ENCODE measurements around the gene TSTD1. TPM values are rescaled to one million over a fixed set of nuclear protein-coding genes. Genes with fewer than 3 reads are reported as not detected.

Gene TSTD1
- total and polyA plus RNA-seq, 2 of the 8 experiments (the other 6 are each of a cell fraction or from before 2014, with no cell fraction given): 60.9 to 314 TPM

GRCh38 chr1:161020509-161021164, 18.1 kb downstream of the TSTD1 start, which contains the start of gene F11R (continued):
- TF ChIP-seq CBX5 (IDR thresholded peaks at IDR 0.05; ENCODE audit: low read depth, low read length): no peak
- no peak for TF ChIP-seq BCL11A (IDR thresholded peaks at IDR 0.05; ENCODE audit: low read depth in 2 of 2, low read length in 2 of 2)
- no peak for TF ChIP-seq GABPA (IDR thresholded peaks at IDR 0.05; ENCODE audit: borderline replicate concordance, insufficient read depth, low read length)
- TF ChIP-seq ZNF274 (IDR thresholded peaks at IDR 0.05; ENCODE audit: borderline replicate concordance, extremely low read depth, low read length): no peak
- no peak for TF ChIP-seq SP2 (IDR thresholded peaks at IDR 0.05; ENCODE audit: low read length)
- TF ChIP-seq MAX (IDR thresholded peaks at IDR 0.05): no peak; the same call in 1 of the 2 replicates
- TF ChIP-seq SP4 (IDR thresholded peaks at IDR 0.05; ENCODE audit: low read length): no peak
- no peak for TF ChIP-seq EZH2 (IDR thresholded peaks at IDR 0.05; ENCODE audit: low read depth, low read length, severe bottlenecking)
- peak; percentile 68 to 77; a peak in 2 of 4 replicates for TF ChIP-seq SIN3A (conservative IDR thresholded peaks at IDR 0.05 in 1 of 2, IDR thresholded peaks at IDR 0.05 in 1 of 2; ENCODE audit: low read depth in 1 of 2, low read length in 2 of 2)
- TF ChIP-seq JUND (IDR thresholded peaks at IDR 0.05; ENCODE audit: low read length): no peak
- TF ChIP-seq POLR2A (IDR thresholded peaks at IDR 0.05; ENCODE audit: control extremely low read depth in 1 of 2, low read depth in 2 of 2, low read length in 2 of 2): peak; percentile 58 to 95
- no peak for TF ChIP-seq TAF7 (optimal IDR thresholded peaks at IDR 0.05; ENCODE audit: borderline replicate concordance, low read depth, low read length)
- no peak for TF ChIP-seq ATF2 (IDR thresholded peaks at IDR 0.05; ENCODE audit: low read length)
- no peak for TF ChIP-seq FOSL1 (IDR thresholded peaks at IDR 0.05; ENCODE audit: insufficient read depth, low read depth, low read length)
- TF ChIP-seq TBP (IDR thresholded peaks at IDR 0.05; ENCODE audit: low read depth, low read length): 0 out of 2 replicates have a peak, but pooled peaks have one; percentile 3
- TF ChIP-seq KDM1A (IDR thresholded peaks at IDR 0.05; ENCODE audit: borderline replicate concordance, low read length): no peak
- no peak for TF ChIP-seq EP300 (IDR thresholded peaks at IDR 0.05; ENCODE audit: borderline replicate concordance in 1 of 2, low read depth in 2 of 2, low read length in 2 of 2)
- TF ChIP-seq POU5F1 (IDR thresholded peaks at IDR 0.05; ENCODE audit: low read depth, low read length): no peak
- no peak; a peak in 1 of 4 replicates for TF ChIP-seq HDAC2 (IDR thresholded peaks at IDR 0.05; ENCODE audit: borderline replicate concordance in 1 of 2, low read depth in 2 of 2, low read length in 2 of 2)

Data from H1 (cell line).